OCI-LY3 (cell line): Measurements from ENCODE around the gene CFAP91.

Source experiments
- H2AFZ ChIP-seq: fragments of 200-600, 300-600 bp; shearing (Covaris generic); 2 replicates; pipeline ENCODE4 v1.6.0; 2014; ENCODE audit warnings: antibody characterized with exemption, low read depth, low read length
- H3K27ac ChIP-seq: fragments of 200-600, 300-600 bp; sonication (generic); 2 replicates; pipeline ENCODE4 v1.5.1; 2014; ENCODE audit warnings: mild to moderate bottlenecking, low read length, moderate library complexity, mixed read lengths
- H3K27me3 ChIP-seq: fragments of 200-600, 300-600 bp; sonication (generic); 2 replicates; pipeline ENCODE4 v1.6.1; 2014; ENCODE audit warnings: low read depth, low read length, mixed read lengths
- H3K36me3 ChIP-seq: fragments of 200-600, 300-600 bp; sonication (generic); replicated peaks from 2 replicates; pipeline ENCODE3; 2014; ENCODE audit warnings: low read depth, low read length, mixed read lengths
- H3K4me1 ChIP-seq: fragments of 300-600, 200-600 bp; sonication (generic); 2 replicates; pipeline ENCODE4 v1.6.1; 2014; ENCODE audit warnings: low read length, mixed read lengths
- H3K4me2 ChIP-seq: fragments of 200-600, 300-600 bp; sonication (generic); 2 replicates; pipeline ENCODE4 v1.6.1; 2014; ENCODE audit warnings: low read length, mixed read lengths
- H3K4me3 ChIP-seq: fragments of 300-600, 200-600 bp; sonication (generic); 2 replicates; pipeline ENCODE4 v1.5.1; 2014; ENCODE audit warnings: antibody characterized with exemption, mild to moderate bottlenecking, low read length, moderate library complexity
- H3K79me2 ChIP-seq: fragments of 300-600, 200-600 bp; shearing (Covaris generic); 2 replicates; pipeline ENCODE4 v1.6.1; 2014; ENCODE audit warnings: mild to moderate bottlenecking, low read length, mixed read lengths
- H3K9ac ChIP-seq: fragments of 300-600, 200-600 bp; shearing (Covaris generic); 2 replicates; pipeline ENCODE4 v1.6.0; 2014; ENCODE audit warnings: mild to moderate bottlenecking, low read length, moderate library complexity
- H3K9me3 ChIP-seq: fragments of 200-600, 300-600 bp; shearing (Covaris generic); 2 replicates; pipeline ENCODE4 v1.6.1; 2014; ENCODE audit warnings: low read length, mixed read lengths; ENCODE audit not compliant: insufficient read depth
- H4K20me1 ChIP-seq: fragments of 200-600, 300-600 bp; sonication (generic); 2 replicates; pipeline ENCODE4 v1.6.1; 2016; ENCODE audit warnings: low read length, mixed read lengths; ENCODE audit not compliant: insufficient read depth
- CTCF ChIP-seq: fragments of 200-600, 300-600 bp; sonication (generic); IDR thresholded peaks from 2 replicates; pipeline ENCODE4 v1.5.1; 2014; ENCODE audit warnings: antibody characterized with exemption, low read length, low read depth
- EZH2phosphoT487 ChIP-seq: fragments of 200-600 bp; shearing (Covaris generic); IDR thresholded peaks from 2 replicates; pipeline ENCODE4 v1.6.1; 2018; ENCODE audit warnings: antibody characterized with exemption, mixed run types, low read depth

Gene CFAP91

GRCh38 chr3:119663885-119664284 is 38.9 kb upstream of the CFAP91 start:
- peak overlapping the region; percentile 94 for H3K27ac ChIP-seq

GRCh38 chr3:119664370-119664769 is 38.5 kb upstream of the CFAP91 start:
- Histone ChIP-seq H3K4me3 (peak overlapping the region; percentile 30), H3K4me1 (peaks cover 66% of the 10 kb centered on the region), H3K36me3 (peaks cover 12% of the 10 kb centered on the region), H2AFZ (no peak overlapping the region), H3K79me2 (no peaks in the 10 kb centered on the region), H3K9me3 (no peaks in the 10 kb centered on the region), H4K20me1 (no peaks in the 10 kb centered on the region), H3K27ac (peak overlapping the region; percentile 94), H3K9ac (peak overlapping the region; percentile 45), H3K4me2 (peak overlapping the region; percentile 59), H3K27me3 (no peaks in the 10 kb centered on the region)
- TF ChIP-seq CTCF: no peak
- no peak for TF ChIP-seq EZH2phosphoT487

More at GRCh38 chr3:119663885-119664284, 38.9 kb upstream of the CFAP91 start:
- Histone ChIP-seq H3K4me3 (peak overlapping the region; percentile 30; the same call in 1 of the 2 replicates), H3K4me1 (peaks cover 63% of the 10 kb centered on the region), H3K9me3 (no peaks in the 10 kb centered on the region), H3K36me3 (peaks cover 7% of the 10 kb centered on the region), H2AFZ (no peak overlapping the region), H4K20me1 (no peaks in the 10 kb centered on the region), H3K27me3 (no peaks in the 10 kb centered on the region), H3K4me2 (peak overlapping the region; percentile 59; the same call in 1 of the 2 replicates), H3K79me2 (no peaks in the 10 kb centered on the region), H3K9ac (peak overlapping the region; percentile 45; the same call in 1 of the 2 replicates)
- no peak for TF ChIP-seq EZH2phosphoT487
- TF ChIP-seq CTCF: no peak

GRCh38 chr3:119664850-119665379 is 37.9 kb upstream of the CFAP91 start:
- H3K4me2 ChIP-seq: peak overlapping the region; percentile 59
- peak overlapping the region; percentile 45 for H3K9ac ChIP-seq
- peaks cover 69% of the 10 kb centered on the region for H3K4me1 ChIP-seq
- H3K79me2 ChIP-seq: peaks cover 1% of the 10 kb centered on the region; the same call in 1 of the 2 replicates
- TF ChIP-seq EZH2phosphoT487 (no peak), CTCF (no peak)
- H3K27ac ChIP-seq: peak overlapping the region; percentile 94
- no peaks in the 10 kb centered on the region for H4K20me1 ChIP-seq
- no peak overlapping the region for H2AFZ ChIP-seq
- H3K27me3 ChIP-seq: no peaks in the 10 kb centered on the region
- no peaks in the 10 kb centered on the region for H3K9me3 ChIP-seq
- H3K36me3 ChIP-seq: peaks cover 12% of the 10 kb centered on the region
- H3K4me3 ChIP-seq: peak overlapping the region; percentile 30

- Histone ChIP-seq H3K27ac (peak overlapping the region; percentile 94), H3K4me3 (no peak overlapping the region), H3K9ac (no peak overlapping the region), H3K4me2 (no peak overlapping the region), H2AFZ (no peak overlapping the region), H3K79me2 (peaks cover 4% of the 10 kb centered on the region; the same call in 1 of the 2 replicates), H3K27me3 (no peaks in the 10 kb centered on the region), H3K36me3 (peaks cover 22% of the 10 kb centered on the region), H3K4me1 (peaks cover 69% of the 10 kb centered on the region), H4K20me1 (no peaks in the 10 kb centered on the region), H3K9me3 (no peaks in the 10 kb centered on the region)
- TF ChIP-seq EZH2phosphoT487: no peak
- TF ChIP-seq CTCF: no peak
Measured at GRCh38 chr3:119665954-119666559, 36.8 kb upstream of the CFAP91 start.
